ENCODE results near the gene ARHGEF25. TPM values are rescaled to one million over a fixed set of nuclear protein-coding genes. Genes with fewer than 3 reads are reported as not detected.

Gene ARHGEF25
- total RNA-seq, 4 donors from 2014 or later = 31.2 to 91.2 (median 48.8) TPM

- TF ChIP-seq POLR2A (IDR thresholded peaks at IDR 0.05) (no peak), EP300 (IDR thresholded peaks at IDR 0.05) (no peak)
- TF ChIP-seq, protein P1, sequence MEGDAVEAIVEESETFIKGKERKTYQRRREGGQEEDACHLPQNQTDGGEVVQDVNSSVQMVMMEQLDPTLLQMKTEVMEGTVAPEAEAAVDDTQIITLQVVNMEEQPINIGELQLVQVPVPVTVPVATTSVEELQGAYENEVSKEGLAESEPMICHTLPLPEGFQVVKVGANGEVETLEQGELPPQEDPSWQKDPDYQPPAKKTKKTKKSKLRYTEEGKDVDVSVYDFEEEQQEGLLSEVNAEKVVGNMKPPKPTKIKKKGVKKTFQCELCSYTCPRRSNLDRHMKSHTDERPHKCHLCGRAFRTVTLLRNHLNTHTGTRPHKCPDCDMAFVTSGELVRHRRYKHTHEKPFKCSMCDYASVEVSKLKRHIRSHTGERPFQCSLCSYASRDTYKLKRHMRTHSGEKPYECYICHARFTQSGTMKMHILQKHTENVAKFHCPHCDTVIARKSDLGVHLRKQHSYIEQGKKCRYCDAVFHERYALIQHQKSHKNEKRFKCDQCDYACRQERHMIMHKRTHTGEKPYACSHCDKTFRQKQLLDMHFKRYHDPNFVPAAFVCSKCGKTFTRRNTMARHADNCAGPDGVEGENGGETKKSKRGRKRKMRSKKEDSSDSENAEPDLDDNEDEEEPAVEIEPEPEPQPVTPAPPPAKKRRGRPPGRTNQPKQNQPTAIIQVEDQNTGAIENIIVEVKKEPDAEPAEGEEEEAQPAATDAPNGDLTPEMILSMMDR (IDR thresholded peaks at IDR 0.05) = no peak
- H3K27ac ChIP-seq = peak overlapping the region in 3 of 4 donors; percentile 83 to 90 (median 88)
- H3K36me3 ChIP-seq = peaks cover 0 to 26% (median 0%) of the 10 kb centered on the region in 3 donors
- peaks cover 0 to 25% (median 9%) of the 10 kb centered on the region in 4 donors for H3K4me1 ChIP-seq
- WGBS, 2 donors = 43 to 44% methylated on average over 10 of the region's 10 CpGs
- H3K9me3 ChIP-seq = no peaks in the 10 kb centered on the region
- H3K27me3 ChIP-seq = no peaks in the 10 kb centered on the region
- DNase-seq (ENCODE audit: low spot score in 2 of 2) = no peak
- peak overlapping the region; percentile 70 to 91 (median 82) for H3K4me3 ChIP-seq
Observed at GRCh38 chr12:57591782-57592325, 19.4 kb upstream of the ARHGEF25 start.

DNA sequence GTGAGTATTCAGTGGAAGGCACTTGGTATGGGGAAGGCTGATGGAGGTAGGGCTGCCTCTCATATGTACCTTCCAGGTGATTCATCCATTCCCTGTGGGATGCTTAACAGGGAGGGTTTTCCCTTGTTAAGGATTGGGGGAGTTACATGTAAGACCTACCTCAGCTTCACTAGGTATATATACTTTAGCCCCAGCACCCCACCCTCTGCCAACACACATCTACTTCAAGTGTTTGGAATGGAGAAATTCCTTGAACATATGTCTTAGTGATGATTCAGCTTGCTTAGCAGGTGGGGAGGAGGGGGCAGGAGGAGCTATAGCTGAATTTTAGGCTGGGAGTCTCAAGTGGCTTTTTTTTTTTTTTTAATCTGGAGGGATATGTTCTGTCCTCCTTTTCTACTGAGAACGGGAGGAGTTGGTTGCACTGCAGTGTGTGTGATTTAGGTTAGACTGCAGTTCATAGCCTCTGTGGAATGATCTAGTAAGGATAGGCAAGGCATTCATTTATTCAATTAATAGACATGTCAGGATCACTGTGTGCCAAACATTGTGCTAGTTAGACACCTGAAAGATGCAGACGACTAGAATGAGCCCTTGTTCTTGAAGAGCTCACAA is 18.6 kb upstream of the ARHGEF25 start:
- Histone ChIP-seq H3K9me3 (no peaks in the 10 kb centered on the region), H3K27ac (no peak overlapping the region), H3K36me3 (peaks cover 0 to 31% (median 0%) of the 10 kb centered on the region in 3 donors), H3K4me3 (no peak overlapping the region), H3K4me1 (peaks cover 0 to 25% (median 9%) of the 10 kb centered on the region in 4 donors), H3K27me3 (no peaks in the 10 kb centered on the region)
- 64 to 70% methylated on average over 2 of the region's 2 CpGs for WGBS, 2 donors
- no peak for DNase-seq (ENCODE audit: low spot score in 2 of 2)
- TF ChIP-seq POLR2A (IDR thresholded peaks at IDR 0.05) = no peak
- TF ChIP-seq, protein P1 (IDR thresholded peaks at IDR 0.05) = no peak
- TF ChIP-seq EP300 (IDR thresholded peaks at IDR 0.05) = no peak

- no peak for DNase-seq (ENCODE audit: low spot score in 2 of 2)
- no peaks in the 10 kb centered on the region for H3K27me3 ChIP-seq
- 76 to 78% methylated on average over 4 of the region's 4 CpGs for WGBS, 2 donors
- no peak for TF ChIP-seq EP300 (IDR thresholded peaks at IDR 0.05)
- TF ChIP-seq, protein P1 (IDR thresholded peaks at IDR 0.05) = no peak
- no peak for TF ChIP-seq POLR2A (IDR thresholded peaks at IDR 0.05)
- no peaks in the 10 kb centered on the region for H3K9me3 ChIP-seq
- H3K4me3 ChIP-seq = no peak overlapping the region
- no peak overlapping the region for H3K27ac ChIP-seq
- H3K4me1 ChIP-seq = peaks cover 0 to 25% (median 9%) of the 10 kb centered on the region in 4 donors
- peaks cover 0 to 37% (median 0%) of the 10 kb centered on the region in 3 donors for H3K36me3 ChIP-seq
Observed at GRCh38 chr12:57593187-57593586, 18.0 kb upstream of the ARHGEF25 start.

DNA sequence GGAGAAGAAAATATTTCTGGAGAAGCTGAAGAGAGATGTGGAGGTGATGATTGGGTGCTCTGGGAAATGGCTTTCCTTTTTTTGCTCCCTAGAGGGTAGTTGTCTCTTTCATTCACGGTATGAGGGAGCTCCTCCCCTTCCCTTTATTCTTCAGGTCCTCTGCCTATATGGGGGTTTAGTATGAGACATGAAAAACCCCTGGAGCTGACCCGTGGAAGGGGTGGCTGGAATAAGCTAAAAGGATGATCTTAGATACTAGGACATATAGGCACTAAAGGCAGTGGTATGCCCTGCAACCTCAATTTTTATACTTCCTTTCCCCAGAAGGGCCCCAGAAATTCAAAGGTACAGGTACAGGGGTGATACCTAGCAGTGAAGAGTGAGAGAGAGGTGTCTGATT is 10.8 kb upstream of the ARHGEF25 start:
- 58 to 67% methylated on average over 2 of the region's 2 CpGs for WGBS, 2 donors
- no peak overlapping the region for H3K27ac ChIP-seq
- no peak for DNase-seq (ENCODE audit: low spot score in 2 of 2)
- H3K27me3 ChIP-seq = no peaks in the 10 kb centered on the region
- H3K4me1 ChIP-seq = peaks cover 0 to 18% (median 4%) of the 10 kb centered on the region in 4 donors
- no peaks in the 10 kb centered on the region for H3K9me3 ChIP-seq
- TF ChIP-seq EP300 (IDR thresholded peaks at IDR 0.05) (no peak), POLR2A (IDR thresholded peaks at IDR 0.05) (no peak)
- TF ChIP-seq, protein P1 (IDR thresholded peaks at IDR 0.05) = no peak
- no peak overlapping the region for H3K4me3 ChIP-seq
- peaks cover 0 to 63% (median 0%) of the 10 kb centered on the region in 3 donors for H3K36me3 ChIP-seq

- Histone ChIP-seq H3K9me3 (no peaks in the 10 kb centered on the region), H3K4me3 (no peak overlapping the region), H3K4me1 (peaks cover 0 to 40% (median 9%) of the 10 kb centered on the region in 4 donors), H3K27ac (no peak overlapping the region), H3K27me3 (no peaks in the 10 kb centered on the region), H3K36me3 (peaks cover 0 to 57% (median 0%) of the 10 kb centered on the region in 3 donors)
- DNase-seq (ENCODE audit: low spot score in 2 of 2) = no peak
- TF ChIP-seq EP300 (IDR thresholded peaks at IDR 0.05) (no peak), POLR2A (IDR thresholded peaks at IDR 0.05) (no peak)
- TF ChIP-seq, protein P1 (IDR thresholded peaks at IDR 0.05) = no peak
Observed at GRCh38 chr12:57602544-57602943, 8.7 kb upstream of the ARHGEF25 start.
